Measurements from ENCODE around the gene MAG.

DNA sequence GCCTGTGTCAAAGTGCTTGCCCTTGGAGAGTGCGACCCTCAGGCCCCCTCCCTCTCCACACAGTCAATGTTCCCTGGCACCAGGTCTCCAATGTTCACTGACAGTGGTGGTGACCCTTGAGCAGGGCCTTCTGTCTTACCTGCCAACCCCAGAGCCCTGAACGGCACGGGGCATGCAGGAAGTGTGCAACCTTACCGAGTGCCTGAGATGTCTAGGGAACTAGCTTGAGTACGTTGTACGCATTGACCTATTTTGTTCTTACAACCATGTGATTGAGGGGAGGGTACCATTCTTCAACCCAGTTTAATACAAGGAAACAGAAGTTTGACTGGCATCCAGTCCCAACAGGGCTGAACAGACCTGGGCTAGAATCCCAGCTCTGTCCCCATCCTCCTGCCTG, 13.2 kb downstream of the MAG start:
- TF ChIP-seq, protein P1, sequence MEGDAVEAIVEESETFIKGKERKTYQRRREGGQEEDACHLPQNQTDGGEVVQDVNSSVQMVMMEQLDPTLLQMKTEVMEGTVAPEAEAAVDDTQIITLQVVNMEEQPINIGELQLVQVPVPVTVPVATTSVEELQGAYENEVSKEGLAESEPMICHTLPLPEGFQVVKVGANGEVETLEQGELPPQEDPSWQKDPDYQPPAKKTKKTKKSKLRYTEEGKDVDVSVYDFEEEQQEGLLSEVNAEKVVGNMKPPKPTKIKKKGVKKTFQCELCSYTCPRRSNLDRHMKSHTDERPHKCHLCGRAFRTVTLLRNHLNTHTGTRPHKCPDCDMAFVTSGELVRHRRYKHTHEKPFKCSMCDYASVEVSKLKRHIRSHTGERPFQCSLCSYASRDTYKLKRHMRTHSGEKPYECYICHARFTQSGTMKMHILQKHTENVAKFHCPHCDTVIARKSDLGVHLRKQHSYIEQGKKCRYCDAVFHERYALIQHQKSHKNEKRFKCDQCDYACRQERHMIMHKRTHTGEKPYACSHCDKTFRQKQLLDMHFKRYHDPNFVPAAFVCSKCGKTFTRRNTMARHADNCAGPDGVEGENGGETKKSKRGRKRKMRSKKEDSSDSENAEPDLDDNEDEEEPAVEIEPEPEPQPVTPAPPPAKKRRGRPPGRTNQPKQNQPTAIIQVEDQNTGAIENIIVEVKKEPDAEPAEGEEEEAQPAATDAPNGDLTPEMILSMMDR (IDR thresholded peaks at IDR 0.05), result no peak
- TF ChIP-seq EZH2 (IDR thresholded peaks at IDR 0.05), result no peak
